Thoracic aorta endothelial cell (primary cell): ENCODE results near the gene AP4S1. TPM values are rescaled to one million over a fixed set of nuclear protein-coding genes. Genes with fewer than 3 reads are reported as not detected.

Source experiments
- small RNA-seq: library from RNA; depleted of rRNA; stranded (forward); fragments of <200 nt; gene quantifications from one replicate; pipeline ENCODE3, GENCODE V24; 2012
- total RNA-seq: library from RNA; depleted of rRNA; stranded (reverse); fragments of >200 nt; gene quantifications from 2 replicates; pipeline ENCODE4 v1.2.3, GENCODE V29; 2012

AP4S1 gene, protein sequence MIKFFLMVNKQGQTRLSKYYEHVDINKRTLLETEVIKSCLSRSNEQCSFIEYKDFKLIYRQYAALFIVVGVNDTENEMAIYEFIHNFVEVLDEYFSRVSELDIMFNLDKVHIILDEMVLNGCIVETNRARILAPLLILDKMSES
- 7.0 and 7.4 TPM in 2 replicates for total RNA-seq

DNA sequence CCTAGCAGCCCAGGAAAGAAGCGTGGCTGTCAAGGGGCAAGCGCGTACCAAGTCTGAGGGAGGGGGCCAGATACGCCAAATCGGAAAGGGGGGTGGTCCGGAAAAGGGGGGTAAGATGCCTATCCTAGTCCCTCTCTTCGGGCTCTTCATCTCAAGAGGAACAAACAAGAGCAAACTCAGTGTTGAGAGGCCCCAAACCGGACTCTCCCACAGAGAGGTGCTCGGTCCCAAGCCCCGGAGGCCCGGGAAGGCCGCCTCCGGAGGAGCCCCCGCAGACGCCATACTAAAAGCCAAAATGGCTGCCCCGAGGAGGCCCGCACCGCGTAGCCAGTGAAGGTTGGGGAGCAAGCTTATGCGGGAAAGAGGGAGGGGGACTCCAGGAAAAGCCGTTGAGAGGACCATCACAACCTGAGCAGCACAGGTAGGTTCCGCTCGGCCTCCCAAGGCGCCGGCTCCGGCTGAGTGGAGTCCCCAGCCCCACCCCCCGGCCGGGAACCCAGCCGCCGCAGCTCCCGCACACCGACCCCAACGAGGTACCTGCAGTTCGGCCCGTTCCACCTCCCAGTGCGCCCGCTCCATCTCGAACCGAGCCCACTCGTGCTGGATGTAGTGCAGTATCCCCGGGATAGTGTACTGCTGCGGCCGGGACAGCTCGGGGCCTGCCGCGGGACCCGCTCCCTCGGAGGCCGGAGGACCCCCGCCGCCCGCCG, at the start of gene AP4S1:
AP4S1 (plus strand) TSS at position 283 of the 710 bp plus-strand sequence. CDS start 40,548 bp downstream, outside the sequence.

GRCh38 chr14:31026077-31026449, 614 bp downstream of the AP4S1 start, which contains the start of gene STRN3:
Gene STRN3 (minus strand): TSS chr14:31026379. CDS start chr14:31026185, 194 bp downstream.

Small RNAs within 50 kb of the gene (small RNA-seq; reads per million reads assigned to genes)
- gene MIR624 = 0.56 reads per million
- gene RNU6-541P = not detected

Other genes with a start within 250 kb of the AP4S1 start
- gene COCH, start 151.1 kb upstream of the AP4S1 start, total RNA-seq = 0.57 and 1.3 TPM in 2 replicates
- gene STRN3, start 730 bp downstream of the AP4S1 start, total RNA-seq = 51.1 and 59.7 TPM in 2 replicates
- 267 and 298 TPM in 2 replicates for gene HECTD1, start 182.1 kb downstream of the AP4S1 start, total RNA-seq